GM19372 (cell line): ENCODE data around the gene KCNG2.

ENCODE experiments used
- ATAC-seq: cut with Tn5 transposase; IDR thresholded peaks from one replicate; pipeline ENCODE4 v1.9.1; 2021; ENCODE audit warnings: mild to moderate bottlenecking, low read depth, moderate library complexity; ENCODE audit not compliant: unreplicated experiment

The KCNG2 gene

GRCh38 chr18:79945118-79946042, 147.6 kb downstream of the KCNG2 start:
- no peak for ATAC-seq

- no peak for ATAC-seq
Measured at GRCh38 chr18:79947054-79947755, 149.5 kb downstream of the KCNG2 start.

GRCh38 chr18:79947881-79948610, 150.3 kb downstream of the KCNG2 start:
- no peak for ATAC-seq

- ATAC-seq = no peak
Measured at GRCh38 chr18:79948719-79949411, 151.1 kb downstream of the KCNG2 start.
